ENCODE measurements around the gene MAGI2.

MAGI2 gene

GRCh38 chr7:78112488-78112887 lies 1341.0 kb downstream of the MAGI2 start:
- no peaks in the 10 kb centered on the region for H3K36me3 ChIP-seq
- no peak for TF ChIP-seq CTCF (IDR thresholded peaks at IDR 0.05)
- H3K27me3 ChIP-seq: no peaks in the 10 kb centered on the region
- H3K4me1 ChIP-seq (ENCODE audit: control insufficient read depth in 1 of 2, insufficient read depth in 1 of 2, low read depth in 1 of 2, low read length in 1 of 2): no peaks in the 10 kb centered on the region
- no peak overlapping the region for H3K27ac ChIP-seq
- no peak overlapping the region for H3K4me3 ChIP-seq (ENCODE audit: low read depth in 1 of 2, low read length in 1 of 2)
- H3K9me3 ChIP-seq: no peaks in the 10 kb centered on the region

- H3K36me3 ChIP-seq: no peaks in the 10 kb centered on the region
- TF ChIP-seq CTCF (IDR thresholded peaks at IDR 0.05): no peak
- H3K4me3 ChIP-seq (ENCODE audit: low read depth in 1 of 2, low read length in 1 of 2): no peak overlapping the region
- no peaks in the 10 kb centered on the region for H3K9me3 ChIP-seq
- no peaks in the 10 kb centered on the region for H3K4me1 ChIP-seq (ENCODE audit: control insufficient read depth in 1 of 2, insufficient read depth in 1 of 2, low read depth in 1 of 2, low read length in 1 of 2)
- no peak overlapping the region for H3K27ac ChIP-seq
- H3K27me3 ChIP-seq: no peaks in the 10 kb centered on the region
Measured at GRCh38 chr7:78111386-78111785, 1342.1 kb downstream of the MAGI2 start.

- H3K4me1 ChIP-seq (ENCODE audit: control insufficient read depth in 1 of 2, insufficient read depth in 1 of 2, low read depth in 1 of 2, low read length in 1 of 2): no peaks in the 10 kb centered on the region
- H3K36me3 ChIP-seq: no peaks in the 10 kb centered on the region
- no peak for TF ChIP-seq CTCF (IDR thresholded peaks at IDR 0.05)
- no peak overlapping the region for H3K4me3 ChIP-seq (ENCODE audit: low read depth in 1 of 2, low read length in 1 of 2)
- no peak overlapping the region for H3K27ac ChIP-seq
- H3K27me3 ChIP-seq: peaks cover 10% of the 10 kb centered on the region
- H3K9me3 ChIP-seq: no peaks in the 10 kb centered on the region
Measured at GRCh38 chr7:78103475-78103874, 1350.0 kb downstream of the MAGI2 start.

DNA sequence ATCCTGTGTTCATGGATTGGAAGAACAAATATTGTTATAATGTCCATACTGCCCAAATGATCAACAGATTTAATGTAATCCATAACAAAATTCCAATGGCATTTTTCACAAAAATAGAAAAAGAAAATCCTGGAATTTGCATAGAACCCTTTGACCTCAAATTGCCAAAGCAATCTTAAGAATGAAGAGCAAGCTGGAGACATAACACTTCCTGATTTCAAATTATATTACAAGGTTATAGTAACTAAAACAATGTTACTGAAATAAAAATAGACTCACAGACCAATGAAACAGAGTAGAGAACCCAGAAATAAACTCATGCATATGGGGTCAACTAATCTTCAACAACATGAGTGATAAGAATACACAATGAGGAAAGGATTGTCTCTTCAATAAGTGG lies 1352.4 kb downstream of the MAGI2 start:
- Histone ChIP-seq H3K36me3 (no peaks in the 10 kb centered on the region), H3K4me1 (ENCODE audit: control insufficient read depth in 1 of 2, insufficient read depth in 1 of 2, low read depth in 1 of 2, low read length in 1 of 2) (no peaks in the 10 kb centered on the region), H3K4me3 (ENCODE audit: low read depth in 1 of 2, low read length in 1 of 2) (no peak overlapping the region), H3K27me3 (peaks cover 10% of the 10 kb centered on the region), H3K9me3 (no peaks in the 10 kb centered on the region), H3K27ac (no peak overlapping the region)
- TF ChIP-seq CTCF (IDR thresholded peaks at IDR 0.05): no peak

GRCh38 chr7:78099715-78100394 lies 1353.6 kb downstream of the MAGI2 start:
- H3K4me3 ChIP-seq (ENCODE audit: low read depth in 1 of 2, low read length in 1 of 2): no peak overlapping the region
- no peaks in the 10 kb centered on the region for H3K36me3 ChIP-seq
- no peaks in the 10 kb centered on the region for H3K9me3 ChIP-seq
- H3K27ac ChIP-seq: no peak overlapping the region
- H3K4me1 ChIP-seq (ENCODE audit: control insufficient read depth in 1 of 2, insufficient read depth in 1 of 2, low read depth in 1 of 2, low read length in 1 of 2): no peaks in the 10 kb centered on the region
- no peak for TF ChIP-seq CTCF (IDR thresholded peaks at IDR 0.05)
- H3K27me3 ChIP-seq: peaks cover 10% of the 10 kb centered on the region

Measured in neutrophil (primary cell).